Measurements from ENCODE around the gene ATP6V0D1. TPM values are rescaled to one million over a fixed set of nuclear protein-coding genes. Genes with fewer than 3 reads are reported as not detected.

The ATP6V0D1 gene
- total RNA-seq, 1 donor from 2014 or later = 97.9 TPM

DNA sequence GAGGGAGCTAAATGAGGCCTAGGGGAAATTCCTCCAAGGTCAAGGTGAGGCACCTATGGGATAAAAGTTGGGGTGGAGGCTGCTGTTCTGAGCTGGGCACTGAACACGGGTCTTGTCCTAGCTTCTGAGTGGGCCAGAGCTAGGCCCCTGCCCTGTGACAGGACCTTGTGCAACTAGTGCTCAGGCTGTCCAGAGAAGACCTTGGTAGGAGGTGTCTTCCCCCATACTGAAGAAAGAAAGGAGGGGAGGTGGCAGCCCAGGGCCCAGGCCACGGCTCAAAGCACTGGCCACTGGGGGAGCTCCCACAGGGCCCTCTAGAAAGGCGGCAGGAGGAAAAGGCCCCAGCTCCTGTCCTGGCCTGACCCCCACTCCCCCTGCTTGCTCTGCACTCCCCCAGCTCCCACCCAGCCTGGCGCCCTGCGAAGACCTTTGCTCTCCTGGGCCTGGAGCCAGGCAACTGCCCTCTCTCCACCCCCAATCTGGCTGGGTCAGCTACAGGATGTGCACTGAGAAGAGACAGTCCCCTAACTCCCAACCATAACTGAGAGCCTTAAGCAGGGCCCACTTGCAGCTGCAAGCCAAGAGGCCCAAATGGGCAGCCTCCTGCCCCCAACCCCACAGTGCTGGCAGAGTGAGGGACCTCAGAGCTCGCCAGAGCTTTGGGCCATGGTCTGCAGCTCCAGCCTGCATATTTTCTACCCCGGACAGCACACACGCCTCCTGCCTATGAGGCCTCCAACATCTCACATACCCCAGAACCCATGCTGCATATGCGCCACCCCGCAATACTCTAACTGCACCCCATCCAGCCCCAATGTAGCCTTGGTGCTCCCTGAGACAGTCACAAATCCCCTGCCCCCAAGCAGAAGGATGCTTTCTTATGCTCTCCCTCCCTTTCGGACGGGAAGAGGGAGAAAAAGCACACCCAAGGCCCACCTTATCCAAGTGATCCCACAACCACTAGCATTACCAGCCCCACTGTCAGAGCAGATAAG is 34.7 kb downstream of the ATP6V0D1 start:
- no peak overlapping the region for H3K4me3 ChIP-seq (ENCODE audit: low read depth, low read length)
- TF ChIP-seq, protein P1, sequence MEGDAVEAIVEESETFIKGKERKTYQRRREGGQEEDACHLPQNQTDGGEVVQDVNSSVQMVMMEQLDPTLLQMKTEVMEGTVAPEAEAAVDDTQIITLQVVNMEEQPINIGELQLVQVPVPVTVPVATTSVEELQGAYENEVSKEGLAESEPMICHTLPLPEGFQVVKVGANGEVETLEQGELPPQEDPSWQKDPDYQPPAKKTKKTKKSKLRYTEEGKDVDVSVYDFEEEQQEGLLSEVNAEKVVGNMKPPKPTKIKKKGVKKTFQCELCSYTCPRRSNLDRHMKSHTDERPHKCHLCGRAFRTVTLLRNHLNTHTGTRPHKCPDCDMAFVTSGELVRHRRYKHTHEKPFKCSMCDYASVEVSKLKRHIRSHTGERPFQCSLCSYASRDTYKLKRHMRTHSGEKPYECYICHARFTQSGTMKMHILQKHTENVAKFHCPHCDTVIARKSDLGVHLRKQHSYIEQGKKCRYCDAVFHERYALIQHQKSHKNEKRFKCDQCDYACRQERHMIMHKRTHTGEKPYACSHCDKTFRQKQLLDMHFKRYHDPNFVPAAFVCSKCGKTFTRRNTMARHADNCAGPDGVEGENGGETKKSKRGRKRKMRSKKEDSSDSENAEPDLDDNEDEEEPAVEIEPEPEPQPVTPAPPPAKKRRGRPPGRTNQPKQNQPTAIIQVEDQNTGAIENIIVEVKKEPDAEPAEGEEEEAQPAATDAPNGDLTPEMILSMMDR (conservative IDR thresholded peaks at IDR 0.05; ENCODE audit: low read depth, low read length) = no peak

DNA sequence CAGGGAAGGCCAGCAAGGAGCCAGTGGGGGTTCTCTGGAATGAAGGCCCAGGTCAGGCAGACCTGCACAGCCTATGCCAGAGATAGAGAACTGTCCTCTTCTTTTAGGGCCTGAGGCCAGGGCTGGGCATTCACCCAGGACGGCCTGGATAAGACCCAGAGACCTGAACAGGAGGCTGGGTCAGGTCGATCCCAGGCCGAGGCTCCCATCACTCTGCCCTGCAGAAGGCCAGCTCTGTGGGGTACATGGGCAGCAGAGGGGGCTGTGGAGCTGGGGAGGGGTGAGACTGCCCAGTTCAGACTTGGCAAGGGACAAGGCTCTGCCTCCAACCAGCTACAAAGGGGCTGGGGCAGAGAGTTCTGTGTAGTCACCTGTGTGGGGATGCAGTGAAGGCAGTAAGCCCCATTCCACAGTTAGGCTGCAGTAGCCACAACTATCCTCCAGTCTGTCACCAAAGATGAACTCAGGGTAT is 35.5 kb downstream of the ATP6V0D1 start:
- no peak overlapping the region for H3K4me3 ChIP-seq (ENCODE audit: low read depth, low read length)
- TF ChIP-seq, protein P1 (conservative IDR thresholded peaks at IDR 0.05; ENCODE audit: low read depth, low read length) = peak; percentile 31
- DNase-seq (ENCODE audit: low read depth) = no peak

More for the DNA sequence above, 34.7 kb downstream of the ATP6V0D1 start:
- no peak for DNase-seq (ENCODE audit: low read depth)

DNA sequence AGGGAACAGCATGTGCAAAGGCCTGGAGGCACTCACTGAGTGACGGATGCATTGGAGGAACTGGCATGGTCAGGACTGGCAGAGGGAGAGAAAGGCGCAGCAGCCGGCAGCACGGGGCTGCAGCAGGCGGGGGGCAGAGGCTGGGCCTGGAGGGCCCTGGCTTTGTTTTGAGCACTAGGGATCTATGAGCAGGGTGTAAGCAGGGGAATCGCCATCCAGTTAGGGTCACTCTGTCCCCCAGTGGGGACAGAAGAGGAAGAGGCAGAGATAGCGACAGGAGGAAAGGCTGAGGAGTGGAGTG is 35.9 kb downstream of the ATP6V0D1 start:
- TF ChIP-seq, protein P1 (conservative IDR thresholded peaks at IDR 0.05; ENCODE audit: low read depth, low read length) = no peak
- no peak for DNase-seq (ENCODE audit: low read depth)
- H3K4me3 ChIP-seq (ENCODE audit: low read depth, low read length) = no peak overlapping the region

DNA sequence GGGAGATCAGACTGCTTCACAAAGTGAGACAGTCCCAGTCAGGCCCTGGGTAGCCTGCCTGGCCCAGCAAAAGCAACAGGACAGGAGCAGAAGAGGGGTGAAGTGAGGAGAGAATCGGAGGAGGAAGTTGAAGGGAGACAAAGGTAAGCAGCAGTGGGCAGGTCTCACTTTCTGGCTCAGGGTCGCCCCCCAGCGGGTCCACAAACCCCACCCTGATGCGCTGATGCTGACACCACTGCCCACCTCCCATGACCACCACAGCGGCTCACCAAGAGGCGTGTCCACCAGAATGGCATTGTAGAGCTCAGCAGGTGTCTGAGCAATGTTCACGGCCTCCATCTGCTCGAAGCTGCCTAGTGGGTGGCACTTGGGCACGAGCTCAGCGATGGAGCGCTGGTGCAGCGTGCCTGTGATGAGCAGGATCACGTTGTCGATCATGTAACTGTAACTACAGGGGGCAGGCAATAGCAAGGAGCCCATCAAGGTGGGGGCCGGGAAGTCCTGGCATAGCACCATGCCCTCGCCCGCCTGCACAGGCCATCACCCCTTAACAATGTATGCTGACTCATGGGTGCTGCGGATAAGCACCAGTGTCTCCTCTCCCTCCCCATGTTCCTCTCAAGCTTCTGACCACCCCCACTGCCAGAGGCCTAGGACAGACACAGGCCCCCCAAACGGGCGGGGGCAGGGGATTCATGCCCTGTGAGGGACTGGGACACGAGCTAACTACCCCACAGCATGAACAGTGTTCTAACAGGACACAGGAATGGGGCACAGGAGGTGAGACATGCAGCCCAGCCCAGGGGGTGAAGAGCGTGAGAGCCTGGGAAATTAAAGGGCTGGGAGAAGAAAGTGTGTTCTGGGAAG is 36.5 kb downstream of the ATP6V0D1 start:
- DNase-seq (ENCODE audit: low read depth) = peak; percentile 22
- no peak overlapping the region for H3K4me3 ChIP-seq (ENCODE audit: low read depth, low read length)
- TF ChIP-seq, protein P1 (conservative IDR thresholded peaks at IDR 0.05; ENCODE audit: low read depth, low read length) = no peak

DNA sequence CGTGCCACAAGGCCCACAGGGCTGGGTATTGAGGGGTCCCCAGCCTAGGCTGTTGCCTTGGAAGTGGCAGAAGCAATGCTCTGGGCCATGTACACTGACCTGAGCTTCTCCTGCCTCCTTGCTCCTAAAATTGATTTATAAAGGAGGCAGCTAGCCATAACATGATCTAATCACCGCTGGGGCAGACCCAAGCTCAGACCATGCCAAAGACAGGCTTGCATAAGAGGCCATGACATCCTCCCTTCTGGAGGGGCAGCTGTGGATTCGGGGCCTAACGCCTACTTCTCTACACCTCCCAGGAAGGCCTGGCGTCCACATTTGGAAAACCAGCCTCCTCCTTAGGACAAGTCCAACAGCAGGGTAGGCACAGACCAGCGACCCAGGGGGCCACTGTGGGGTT is 37.7 kb downstream of the ATP6V0D1 start:
- no peak overlapping the region for H3K4me3 ChIP-seq (ENCODE audit: low read depth, low read length)
- no peak for DNase-seq (ENCODE audit: low read depth)
- TF ChIP-seq, protein P1 (conservative IDR thresholded peaks at IDR 0.05; ENCODE audit: low read depth, low read length) = no peak

DNA sequence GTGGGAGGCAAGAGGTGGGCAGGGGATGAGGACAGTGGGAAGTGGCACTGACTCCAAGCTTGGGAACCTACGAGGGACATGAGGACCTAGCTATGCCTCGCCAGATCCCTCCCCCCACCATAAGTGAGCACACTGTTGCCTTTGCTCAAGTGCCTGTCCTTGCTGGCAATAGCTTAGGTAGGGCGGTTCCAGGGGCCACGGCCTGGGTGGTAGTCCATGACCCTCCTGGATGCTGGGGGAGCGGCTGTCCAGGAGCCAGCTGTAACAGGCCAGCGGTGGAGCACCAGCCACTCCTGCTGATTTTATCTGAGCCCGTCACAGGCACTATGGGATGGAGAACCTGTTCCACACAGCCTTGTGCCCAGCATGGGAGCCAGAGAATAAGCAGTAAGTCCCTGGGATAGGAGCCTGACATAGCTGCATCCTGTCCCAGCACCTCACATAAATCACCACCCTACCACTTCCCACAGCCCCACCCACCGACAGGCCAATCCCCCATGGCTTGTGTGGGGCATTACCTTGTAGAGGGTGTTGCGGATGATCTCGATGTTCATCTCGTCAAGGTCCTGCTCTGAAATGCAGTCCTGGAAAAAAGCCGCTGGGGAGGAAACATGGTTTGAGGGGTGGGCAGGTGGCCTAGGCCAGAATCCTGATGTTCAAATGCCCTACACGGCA is 38.2 kb downstream of the ATP6V0D1 start:
- no peak overlapping the region for H3K4me3 ChIP-seq (ENCODE audit: low read depth, low read length)
- no peak for DNase-seq (ENCODE audit: low read depth)
- TF ChIP-seq, protein P1 (conservative IDR thresholded peaks at IDR 0.05; ENCODE audit: low read depth, low read length) = no peak

All from epithelial cell of proximal tubule (primary cell).